A673 (cell line): Measurements from ENCODE around the gene EDAR. TPM values are rescaled to one million over a fixed set of nuclear protein-coding genes. Genes with fewer than 3 reads are reported as not detected.

Experiments used
- BruUV-seq: library from RNA; stranded (reverse); fragments of 400-500 nt; replicated peaks from 2 replicates; lab custom pipeline; 2021; lab: Mats Ljungman, UMichigan
- CTCF ChIA-PET: fragments of 300-600 bp; sonication (Branson Sonifier 250); formaldehyde crosslinking; loops from one replicate; lab custom pipeline; 2022; ENCODE audit warnings: antibody characterized with exemption; lab: Charles Lee
- POLR2A ChIA-PET: fragments of 300-600 bp; sonication (Branson Sonifier 250); formaldehyde crosslinking; loops from one replicate; lab custom pipeline; 2022; ENCODE audit warnings: antibody characterized with exemption; ENCODE audit not compliant: low non-redundant PET; lab: Charles Lee
- DNase-seq: peaks from one replicate; pipeline ENCODE4 v3.0.0-alpha.2; 2015; ENCODE audit warnings: low spot score
- H3K27ac ChIP-seq: fragments of 200-600 bp; sonication (generic); 2 replicates; pipeline ENCODE4 v1.5.1; 2016; ENCODE audit warnings: mixed run types, low read depth, mild to moderate bottlenecking, mixed read lengths, antibody characterized with exemption, low read length; ENCODE audit not compliant: poor library complexity, severe bottlenecking
- H3K27me3 ChIP-seq: fragments of 200-600 bp; sonication (generic); replicated peaks from 2 replicates; pipeline ENCODE4 v1.6.1; 2017; ENCODE audit warnings: mixed run types, low read depth, mild to moderate bottlenecking, mixed read lengths, antibody characterized with exemption, low read length; ENCODE audit not compliant: insufficient read depth, poor library complexity
- H3K36me3 ChIP-seq: fragments of 200-600 bp; sonication (generic); 2 replicates; pipeline ENCODE4 v1.6.1; 2016; ENCODE audit warnings: mixed run types, mild to moderate bottlenecking, mixed read lengths, antibody characterized with exemption, low read length; ENCODE audit not compliant: insufficient read depth, poor library complexity, severe bottlenecking
- H3K4me1 ChIP-seq: fragments of 200-600 bp; sonication (generic); 2 replicates; pipeline ENCODE4 v1.6.1; 2017; ENCODE audit warnings: mixed run types, mild to moderate bottlenecking, mixed read lengths, antibody characterized with exemption, low read length; ENCODE audit not compliant: insufficient read depth, poor library complexity, severe bottlenecking
- H3K4me3 ChIP-seq: fragments of 200-600 bp; sonication (generic); 2 replicates; pipeline ENCODE4 v1.5.1; 2016; ENCODE audit warnings: low read depth, mixed run types, mild to moderate bottlenecking, mixed read lengths, low read length; ENCODE audit not compliant: poor library complexity, severe bottlenecking
- H3K9me3 ChIP-seq: fragments of 200-600 bp; sonication (generic); 2 replicates; pipeline ENCODE4 v1.6.1; 2016; ENCODE audit warnings: mixed run types, low read depth, mild to moderate bottlenecking, mixed read lengths, antibody characterized with exemption, low read length; ENCODE audit not compliant: poor library complexity, severe bottlenecking
- EZH2 ChIP-seq: fragments of 200-600 bp; sonication (generic); IDR thresholded peaks from 2 replicates; pipeline ENCODE4 v1.6.1; 2017; ENCODE audit warnings: borderline replicate concordance, low read depth, mild to moderate bottlenecking, mixed read lengths, antibody characterized with exemption, low read length; ENCODE audit not compliant: poor library complexity, severe bottlenecking
- intact Hi-C: fragments of 100-400 bp; cut with micrococcal nuclease; formaldehyde crosslinking; loops from one replicate; pipeline ENCODE4 v1.10.0; 2022; ENCODE audit not compliant: unreplicated experiment
- total RNA-seq: library from RNA; stranded (reverse); gene quantifications from 2 replicates; pipeline ENCODE4 v1.2.3, GENCODE V29; 2021
- TF ChIP-seq, protein P1 (sequence below): fragments of 300-800, 200-600 bp; sonication (generic); conservative IDR thresholded peaks from 2 replicates; pipeline ENCODE4 v1.5.1; 2017; ENCODE audit warnings: low read depth, mild to moderate bottlenecking, antibody characterized with exemption, low read length, moderate library complexity, mixed read lengths

EDAR gene
- total RNA-seq, 1 experiment from 2014 or later, result not detected

DNA sequence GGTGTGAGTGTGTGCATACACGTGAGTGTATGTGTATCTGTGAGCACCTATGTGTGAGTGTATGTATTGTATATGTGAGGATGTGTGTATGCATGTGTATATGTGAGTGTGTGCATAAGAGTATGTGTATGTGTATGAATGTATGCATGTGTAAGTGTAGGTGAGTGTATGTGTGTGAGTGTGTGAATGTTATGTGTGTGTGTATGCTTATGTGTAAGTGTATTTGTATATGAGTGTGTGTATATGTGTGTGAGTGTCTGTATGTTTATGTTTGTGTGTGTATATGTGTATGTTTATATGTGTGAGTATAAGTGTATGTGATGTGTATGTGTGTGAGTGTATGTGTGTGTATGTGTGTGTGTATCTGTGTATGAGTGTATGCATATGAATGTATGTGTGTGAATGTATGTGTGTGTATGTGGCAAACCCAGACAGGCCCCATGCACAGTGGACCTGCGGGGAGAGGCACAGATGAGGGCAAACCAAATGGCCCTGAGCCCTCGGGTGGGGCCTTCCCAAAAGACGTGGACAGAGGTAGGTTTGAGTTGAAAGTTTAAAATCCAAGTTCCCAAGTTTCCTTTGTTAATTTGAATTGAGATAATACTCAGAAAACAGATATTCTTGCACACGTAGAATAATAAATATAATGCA is 51.5 kb downstream of the EDAR start:
- BruUV-seq, result no TSS peak
- TF ChIP-seq, protein P1, sequence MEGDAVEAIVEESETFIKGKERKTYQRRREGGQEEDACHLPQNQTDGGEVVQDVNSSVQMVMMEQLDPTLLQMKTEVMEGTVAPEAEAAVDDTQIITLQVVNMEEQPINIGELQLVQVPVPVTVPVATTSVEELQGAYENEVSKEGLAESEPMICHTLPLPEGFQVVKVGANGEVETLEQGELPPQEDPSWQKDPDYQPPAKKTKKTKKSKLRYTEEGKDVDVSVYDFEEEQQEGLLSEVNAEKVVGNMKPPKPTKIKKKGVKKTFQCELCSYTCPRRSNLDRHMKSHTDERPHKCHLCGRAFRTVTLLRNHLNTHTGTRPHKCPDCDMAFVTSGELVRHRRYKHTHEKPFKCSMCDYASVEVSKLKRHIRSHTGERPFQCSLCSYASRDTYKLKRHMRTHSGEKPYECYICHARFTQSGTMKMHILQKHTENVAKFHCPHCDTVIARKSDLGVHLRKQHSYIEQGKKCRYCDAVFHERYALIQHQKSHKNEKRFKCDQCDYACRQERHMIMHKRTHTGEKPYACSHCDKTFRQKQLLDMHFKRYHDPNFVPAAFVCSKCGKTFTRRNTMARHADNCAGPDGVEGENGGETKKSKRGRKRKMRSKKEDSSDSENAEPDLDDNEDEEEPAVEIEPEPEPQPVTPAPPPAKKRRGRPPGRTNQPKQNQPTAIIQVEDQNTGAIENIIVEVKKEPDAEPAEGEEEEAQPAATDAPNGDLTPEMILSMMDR, result no peak
- TF ChIP-seq EZH2, result no peak
- H3K9me3 ChIP-seq, result no peaks in the 10 kb centered on the region
- DNase-seq, result no peak
- H3K27me3 ChIP-seq, result peaks cover 3% of the 10 kb centered on the region
- ChIA-PET POLR2A (no interaction called here), CTCF (no interaction called here)
- no peaks in the 10 kb centered on the region for H3K36me3 ChIP-seq
- peaks cover 33% of the 10 kb centered on the region for H3K4me1 ChIP-seq
- intact Hi-C loops, result no loop called here
- no peak overlapping the region for H3K4me3 ChIP-seq
- no peak overlapping the region for H3K27ac ChIP-seq

DNA sequence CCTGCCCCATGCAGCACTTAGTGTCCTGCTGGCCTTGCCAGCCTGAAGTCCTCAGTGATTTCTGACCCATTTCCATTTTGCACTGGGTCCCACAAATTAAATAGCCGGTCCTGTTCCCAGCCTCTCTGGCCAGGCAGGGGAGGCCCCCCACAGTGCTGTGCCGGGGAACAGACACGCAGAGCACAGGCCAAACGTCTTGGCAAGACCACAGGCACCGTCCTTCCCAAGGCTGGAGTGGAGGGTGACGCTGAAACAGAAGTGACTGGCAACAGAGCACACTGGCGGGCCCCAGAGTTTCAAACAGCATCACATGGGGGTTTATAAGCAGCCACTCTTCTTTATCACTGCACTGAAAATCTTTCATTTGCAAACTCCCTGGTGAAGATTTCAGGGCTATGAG is 52.2 kb downstream of the EDAR start:
- intact Hi-C loops, result no loop called here
- no peak overlapping the region for H3K4me3 ChIP-seq
- TF ChIP-seq EZH2, result no peak
- TF ChIP-seq, protein P1, result no peak
- ChIA-PET POLR2A (no interaction called here), CTCF (no interaction called here)
- no peaks in the 10 kb centered on the region for H3K9me3 ChIP-seq
- peaks cover 3% of the 10 kb centered on the region for H3K27me3 ChIP-seq
- BruUV-seq, result no TSS peak
- no peaks in the 10 kb centered on the region for H3K36me3 ChIP-seq
- peaks cover 35% of the 10 kb centered on the region for H3K4me1 ChIP-seq
- no peak for DNase-seq
- no peak overlapping the region for H3K27ac ChIP-seq

DNA sequence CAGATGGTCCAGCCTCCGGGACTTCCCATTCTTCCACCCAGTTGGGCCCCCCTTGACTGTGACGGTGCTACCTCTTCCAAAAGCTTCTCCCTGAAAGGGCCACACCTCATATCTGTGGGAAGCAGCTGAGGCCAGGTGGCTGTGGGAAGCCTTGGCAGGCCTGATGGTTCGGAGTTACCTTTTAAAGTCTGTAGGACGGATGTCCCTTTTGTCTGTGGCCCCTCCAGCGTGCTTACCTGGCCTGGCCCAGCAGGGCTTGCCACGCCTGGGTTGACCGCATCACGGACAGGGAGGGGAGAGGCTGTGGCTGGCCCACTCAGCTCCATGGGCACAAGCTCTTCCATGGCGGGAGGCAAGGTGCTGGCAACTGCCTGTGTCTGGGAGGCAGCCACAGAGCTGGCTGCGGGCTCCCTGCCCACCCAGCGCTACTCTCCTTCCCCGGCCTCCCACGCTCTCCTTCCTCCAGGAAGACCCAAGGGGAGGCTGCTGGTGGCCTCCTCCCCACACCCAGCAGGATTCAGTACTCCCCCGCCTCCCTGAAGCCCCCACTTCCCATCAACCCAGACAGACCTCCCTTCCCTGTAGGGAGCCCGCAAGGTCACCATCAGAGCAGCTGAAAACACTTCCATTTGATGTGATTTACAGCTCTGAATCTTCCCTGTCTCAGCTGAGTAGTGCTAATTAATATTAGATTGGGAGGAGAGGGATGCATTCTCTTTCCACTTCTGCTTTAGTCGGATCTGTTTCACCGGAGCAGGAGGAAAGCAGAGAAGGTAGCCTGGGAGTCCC is 52.8 kb downstream of the EDAR start:
- H3K27me3 ChIP-seq, result peaks cover 3% of the 10 kb centered on the region
- no peak overlapping the region for H3K27ac ChIP-seq
- DNase-seq, result no peak
- POLR2A ChIA-PET, result interaction anchor here (0.6 kb wide), 1 partner anchor 98 kb away, joined by 3 read pairs; no protein-coding TSS in a partner anchor
- intact Hi-C loops, result no loop called here
- no peaks in the 10 kb centered on the region for H3K9me3 ChIP-seq
- no TSS peak for BruUV-seq
- TF ChIP-seq, protein P1, result no peak
- no peak for TF ChIP-seq EZH2
- peaks cover 35% of the 10 kb centered on the region for H3K4me1 ChIP-seq
- CTCF ChIA-PET, result interaction anchor here (0.6 kb wide), 1 partner anchor 83 kb away, joined by 5 read pairs; no protein-coding TSS in a partner anchor
- no peak overlapping the region for H3K4me3 ChIP-seq
- no peaks in the 10 kb centered on the region for H3K36me3 ChIP-seq
